ENCODE results near the gene ALAS1.

DNA sequence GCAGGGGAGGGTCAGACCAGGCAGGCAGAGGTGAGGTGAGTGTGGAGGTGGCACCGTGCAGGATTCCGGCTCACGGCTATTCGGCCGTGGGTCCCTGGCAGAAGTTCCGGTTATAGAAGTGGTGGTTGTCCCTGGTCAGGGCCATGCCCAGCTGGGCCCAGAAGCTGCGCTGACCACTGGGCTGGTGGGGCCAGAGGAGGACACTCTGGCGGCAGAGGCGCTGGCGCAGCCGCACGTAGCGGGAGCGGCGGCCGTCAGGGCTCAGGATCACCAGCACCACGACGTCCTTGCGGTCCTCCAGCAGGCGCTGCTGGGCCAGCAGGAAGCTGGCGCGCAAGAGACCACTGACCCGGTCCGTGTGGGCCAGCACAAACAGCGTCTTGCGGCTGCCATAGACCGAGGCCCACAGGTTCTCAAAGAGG lies 23.2 kb downstream of the ALAS1 start:
- TF ChIP-seq POLR2A (IDR thresholded peaks at IDR 0.05; ENCODE audit: low read depth, low read length): no peak
- TF ChIP-seq POLR2AphosphoS5 (IDR thresholded peaks at IDR 0.05; ENCODE audit: low read depth, low read length): no peak
